HUES6 (cell line): ENCODE data around the gene UQCC5.

Experiments
- H3K27ac ChIP-seq: 2 replicates; pipeline ENCODE4 v1.7.0; 2013; ENCODE audit warnings: low read depth, mild to moderate bottlenecking, low read length, inconsistent platforms
- H3K27me3 ChIP-seq: 2 replicates; pipeline ENCODE4 v1.6.1; 2013; ENCODE audit warnings: low read length; ENCODE audit not compliant: control insufficient read depth, insufficient read depth
- H3K36me3 ChIP-seq: 2 replicates; pipeline ENCODE4 v1.6.1; 2013; ENCODE audit warnings: low read length; ENCODE audit not compliant: control insufficient read depth, insufficient read depth
- H3K4me1 ChIP-seq: 2 replicates; pipeline ENCODE4 v1.6.1; 2013; ENCODE audit warnings: low read length; ENCODE audit not compliant: control insufficient read depth, insufficient read depth
- H3K4me3 ChIP-seq: 2 replicates; pipeline ENCODE4 v1.5.1; 2013; ENCODE audit warnings: low read depth, low read length
- H3K9ac ChIP-seq: one replicate; pipeline ENCODE4 v1.6.1; 2013; ENCODE audit warnings: mild to moderate bottlenecking, low read length
- H3K9me3 ChIP-seq: 2 replicates; pipeline ENCODE4 v1.6.1; 2013; ENCODE audit warnings: low read depth, low read length; ENCODE audit not compliant: control insufficient read depth, insufficient read depth

The UQCC5 gene

GRCh38 chr3:52494445-52494844, 42.0 kb upstream of the UQCC5 start:
- H3K36me3 ChIP-seq = peaks cover 38% of the 10 kb centered on the region
- H3K9ac ChIP-seq = no peak overlapping the region
- H3K27ac ChIP-seq = no peak overlapping the region; the same call in 1 of the 2 replicates

GRCh38 chr3:52494886-52495495, 41.4 kb upstream of the UQCC5 start, which contains the start of gene STAB1:
Gene STAB1 (plus strand): TSS chr3:52495338. CDS start chr3:52495414, 76 bp downstream.
- H3K4me3 ChIP-seq = no peak within 1 kb of the TSS
- no peaks in the 10 kb centered on the region for H3K9me3 ChIP-seq
- no peaks in the 10 kb centered on the region for H3K4me1 ChIP-seq
- peaks cover 33% of the 10 kb centered on the region for H3K36me3 ChIP-seq
- no peak within 1 kb of the TSS for H3K9ac ChIP-seq
- no peak within 1 kb of the TSS; the same call in 1 of the 2 replicates for H3K27ac ChIP-seq
- H3K27me3 ChIP-seq = no peaks in the 10 kb centered on the region

More at GRCh38 chr3:52494445-52494844, 42.0 kb upstream of the UQCC5 start:
- Histone ChIP-seq H3K9me3 (no peaks in the 10 kb centered on the region), H3K4me1 (no peaks in the 10 kb centered on the region), H3K4me3 (no peak overlapping the region), H3K27me3 (no peaks in the 10 kb centered on the region)

- H3K4me1 ChIP-seq = no peaks in the 10 kb centered on the region
- H3K9ac ChIP-seq = no peak overlapping the region
- no peak overlapping the region for H3K27ac ChIP-seq
- H3K27me3 ChIP-seq = no peaks in the 10 kb centered on the region
- H3K9me3 ChIP-seq = no peaks in the 10 kb centered on the region
- peaks cover 23% of the 10 kb centered on the region for H3K36me3 ChIP-seq
- no peak overlapping the region for H3K4me3 ChIP-seq
Measured at GRCh38 chr3:52495777-52496602, 40.4 kb upstream of the UQCC5 start.

GRCh38 chr3:52498137-52499054, 38.0 kb upstream of the UQCC5 start:
- Histone ChIP-seq H3K27ac (no peak overlapping the region), H3K27me3 (no peaks in the 10 kb centered on the region), H3K4me3 (no peak overlapping the region), H3K9ac (no peak overlapping the region), H3K36me3 (no peaks in the 10 kb centered on the region; the same call in 1 of the 2 replicates), H3K9me3 (no peaks in the 10 kb centered on the region), H3K4me1 (no peaks in the 10 kb centered on the region)

- no peak overlapping the region for H3K9ac ChIP-seq
- H3K27ac ChIP-seq = no peak overlapping the region
- no peak overlapping the region for H3K4me3 ChIP-seq
- H3K4me1 ChIP-seq = no peaks in the 10 kb centered on the region; the same call in 1 of the 2 replicates
- H3K36me3 ChIP-seq = no peaks in the 10 kb centered on the region
- no peaks in the 10 kb centered on the region for H3K9me3 ChIP-seq
- H3K27me3 ChIP-seq = no peaks in the 10 kb centered on the region
Measured at GRCh38 chr3:52501046-52501445, 35.4 kb upstream of the UQCC5 start.

GRCh38 chr3:52502001-52502400, 34.4 kb upstream of the UQCC5 start:
- no peak overlapping the region for H3K9ac ChIP-seq
- no peaks in the 10 kb centered on the region; the same call in 1 of the 2 replicates for H3K4me1 ChIP-seq
- no peaks in the 10 kb centered on the region for H3K36me3 ChIP-seq

GRCh38 chr3:52502808-52503350, 33.5 kb upstream of the UQCC5 start:
- no peak overlapping the region for H3K27ac ChIP-seq
- no peaks in the 10 kb centered on the region for H3K27me3 ChIP-seq
- H3K36me3 ChIP-seq = no peaks in the 10 kb centered on the region
- H3K9me3 ChIP-seq = no peaks in the 10 kb centered on the region
- no peaks in the 10 kb centered on the region; the same call in 1 of the 2 replicates for H3K4me1 ChIP-seq
- no peak overlapping the region for H3K9ac ChIP-seq
- H3K4me3 ChIP-seq = no peak overlapping the region

More at GRCh38 chr3:52502001-52502400, 34.4 kb upstream of the UQCC5 start:
- Histone ChIP-seq H3K9me3 (no peaks in the 10 kb centered on the region), H3K27ac (no peak overlapping the region), H3K4me3 (no peak overlapping the region), H3K27me3 (no peaks in the 10 kb centered on the region)

GRCh38 chr3:52503788-52504424, 32.5 kb upstream of the UQCC5 start:
- no peaks in the 10 kb centered on the region for H3K36me3 ChIP-seq
- H3K27ac ChIP-seq = no peak overlapping the region
- H3K27me3 ChIP-seq = no peaks in the 10 kb centered on the region
- H3K9ac ChIP-seq = no peak overlapping the region
- H3K4me3 ChIP-seq = no peak overlapping the region
- no peaks in the 10 kb centered on the region; the same call in 1 of the 2 replicates for H3K4me1 ChIP-seq
- H3K9me3 ChIP-seq = no peaks in the 10 kb centered on the region

- H3K27ac ChIP-seq = no peak overlapping the region
- no peak overlapping the region for H3K4me3 ChIP-seq
- no peaks in the 10 kb centered on the region for H3K9me3 ChIP-seq
- H3K9ac ChIP-seq = no peak overlapping the region
- H3K36me3 ChIP-seq = no peaks in the 10 kb centered on the region
- no peaks in the 10 kb centered on the region; the same call in 1 of the 2 replicates for H3K27me3 ChIP-seq
- H3K4me1 ChIP-seq = no peaks in the 10 kb centered on the region; the same call in 1 of the 2 replicates
Measured at GRCh38 chr3:52504977-52505376, 31.4 kb upstream of the UQCC5 start.
